Measurements from ENCODE around the gene RPAIN.

The RPAIN gene

GRCh38 chr17:5419959-5420653 lies at the start of gene RPAIN:
RPAIN (plus strand) TSS chr17:5420182; CDS start chr17:5420211, 29 bp downstream.
- peak; percentile 79 to 80 for DNase-seq (ENCODE audit: low read depth in 2 of 2)

- DNase-seq (ENCODE audit: low read depth in 2 of 2): no peak
Observed at GRCh38 chr17:5370411-5370810, 49.6 kb upstream of the RPAIN start.

GRCh38 chr17:5373112-5373511 lies 46.9 kb upstream of the RPAIN start:
- no peak for DNase-seq (ENCODE audit: low read depth in 2 of 2)

- no peak for DNase-seq (ENCODE audit: low read depth in 2 of 2)
Observed at GRCh38 chr17:5378566-5379207, 41.3 kb upstream of the RPAIN start.

DNA sequence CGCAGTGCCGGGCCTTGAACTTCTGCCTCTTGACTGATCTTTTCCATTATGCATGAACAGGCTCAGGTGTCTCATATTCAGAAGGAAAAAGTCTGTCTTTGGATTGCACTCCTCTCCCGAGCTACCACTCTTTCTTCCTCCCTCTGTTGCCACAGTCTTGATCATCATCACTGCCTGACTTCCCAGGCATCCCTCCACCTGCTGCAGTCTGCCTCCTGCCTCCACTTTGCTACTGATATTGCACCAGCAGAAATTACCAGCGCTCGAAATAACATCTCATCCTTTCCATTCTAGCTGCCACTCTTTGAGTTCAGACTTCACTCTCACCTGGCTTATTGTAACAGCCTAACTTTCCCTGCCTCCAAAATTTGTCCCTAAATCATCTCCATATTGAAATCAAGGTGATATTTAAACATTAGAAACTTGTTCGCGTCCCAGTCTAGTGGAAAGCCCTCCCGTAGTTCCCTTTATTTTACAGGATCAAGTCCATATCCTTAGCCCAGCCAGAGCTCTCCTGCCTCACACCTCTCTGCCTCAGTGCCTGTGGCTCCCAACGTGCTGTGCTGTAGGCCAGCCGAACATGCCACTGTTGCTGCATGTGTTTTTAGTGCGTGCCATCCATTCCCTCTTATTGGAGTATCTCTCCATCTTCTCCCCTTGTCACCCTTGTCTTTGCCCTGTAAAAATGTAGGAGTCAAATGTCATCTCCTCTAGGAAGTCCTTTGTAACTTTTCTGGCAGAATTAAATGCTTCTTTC lies 40.5 kb upstream of the RPAIN start:
- no peak for DNase-seq (ENCODE audit: low read depth in 2 of 2)

GRCh38 chr17:5380491-5381135 lies 39.4 kb upstream of the RPAIN start:
- no peak for DNase-seq (ENCODE audit: low read depth in 2 of 2)

DNA sequence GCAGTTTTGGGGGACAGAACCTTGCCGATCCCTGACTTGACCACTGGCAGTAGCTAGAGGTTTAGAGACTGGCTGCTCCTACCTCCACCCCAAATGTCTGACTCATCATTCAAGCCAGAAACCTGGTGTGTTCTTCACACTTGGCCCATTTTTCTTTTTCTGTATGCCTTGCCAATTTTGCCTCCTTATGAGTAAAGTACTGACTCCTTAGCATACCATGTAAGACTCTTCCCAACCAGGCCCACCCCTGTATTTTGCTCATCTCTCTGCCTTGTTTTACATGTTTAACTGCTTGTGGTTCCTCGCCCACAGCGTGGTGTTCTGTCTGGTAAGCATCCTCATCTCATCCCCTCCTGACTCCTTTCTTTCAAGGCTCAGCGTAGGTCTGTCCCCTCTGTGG lies 38.4 kb upstream of the RPAIN start:
- no peak for DNase-seq (ENCODE audit: low read depth in 2 of 2)

DNA sequence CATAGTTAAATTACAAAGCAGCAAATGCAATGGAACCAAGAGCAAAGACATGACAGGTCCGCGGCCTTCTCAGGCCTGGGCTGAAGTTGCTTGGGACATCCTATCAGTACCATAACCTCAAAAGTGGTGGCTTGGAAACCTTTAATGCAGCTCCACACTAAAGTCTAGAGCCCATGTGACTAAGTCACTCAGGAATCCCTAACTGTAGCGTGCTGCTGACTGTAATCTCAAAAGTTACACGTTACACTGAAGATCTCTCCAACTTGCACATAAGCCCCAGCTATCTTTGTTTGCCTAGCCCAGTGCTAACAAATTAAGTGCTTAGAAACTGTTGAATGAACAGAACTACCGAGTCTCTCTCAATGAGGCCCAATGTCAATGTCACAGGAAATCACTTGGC lies 28.3 kb upstream of the RPAIN start:
- no peak for DNase-seq (ENCODE audit: low read depth in 2 of 2)

- no peak for DNase-seq (ENCODE audit: low read depth in 2 of 2)
Observed at GRCh38 chr17:5396612-5397011, 23.4 kb upstream of the RPAIN start.

DNA sequence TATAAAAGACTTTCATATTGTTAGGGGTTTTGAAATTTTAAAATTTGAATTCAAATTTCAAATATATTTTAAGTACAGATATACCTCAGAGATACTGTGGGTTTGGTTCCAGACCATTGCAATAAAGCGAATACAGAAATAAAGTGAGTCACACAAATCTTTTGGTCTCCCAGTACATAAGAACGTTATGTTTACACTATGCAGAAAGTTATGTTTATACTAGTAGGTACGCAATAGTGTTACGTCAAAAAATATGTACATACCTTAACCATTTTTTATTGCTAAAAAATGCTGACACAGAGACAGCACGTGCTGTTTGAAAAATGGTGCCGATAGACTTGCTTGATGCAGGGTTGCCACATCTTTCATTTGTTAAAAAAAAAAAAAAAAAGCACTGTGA lies 20.2 kb upstream of the RPAIN start:
- no peak for DNase-seq (ENCODE audit: low read depth in 2 of 2)

DNA sequence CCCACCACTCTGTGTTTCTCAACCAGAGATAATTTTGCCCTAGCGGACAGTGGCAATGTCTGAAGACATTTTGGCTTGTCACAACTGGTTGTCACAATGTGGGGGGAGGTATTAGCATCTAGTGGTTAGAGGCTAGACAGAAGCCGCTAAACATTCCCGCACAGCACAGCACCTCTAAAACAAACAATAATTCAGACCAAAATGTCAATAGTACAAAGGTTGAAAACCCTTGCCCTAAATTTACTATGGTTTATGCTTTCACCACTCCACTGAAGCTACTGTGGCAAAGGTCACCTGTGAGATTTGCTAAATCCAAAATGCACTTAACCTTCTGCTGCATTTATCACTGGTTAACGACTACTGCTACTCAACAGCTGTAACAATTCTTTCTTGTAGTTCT lies 14.6 kb upstream of the RPAIN start:
- DNase-seq (ENCODE audit: low read depth in 2 of 2): no peak

DNA sequence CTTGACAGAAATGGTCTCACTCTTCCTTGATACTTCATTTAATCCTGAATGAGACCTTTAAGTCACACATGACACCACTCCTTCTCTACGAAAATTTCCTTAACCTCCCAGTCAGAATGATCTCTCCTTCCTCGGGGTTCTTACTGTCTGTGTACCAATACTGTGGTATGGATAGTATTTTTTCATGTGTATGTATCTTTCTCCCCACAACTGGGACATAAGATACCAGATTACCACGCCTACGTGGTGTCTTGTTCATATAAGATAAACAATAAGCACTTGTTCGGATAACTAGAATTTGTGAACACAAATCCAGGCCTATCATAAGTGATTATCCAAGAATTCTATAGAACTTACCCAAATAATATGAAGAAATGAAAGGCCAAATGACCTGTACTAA lies 11.8 kb upstream of the RPAIN start:
- DNase-seq (ENCODE audit: low read depth in 2 of 2): no peak

- DNase-seq (ENCODE audit: low read depth in 2 of 2): no peak
Observed at GRCh38 chr17:5410594-5411272, 9.2 kb upstream of the RPAIN start.

DNA sequence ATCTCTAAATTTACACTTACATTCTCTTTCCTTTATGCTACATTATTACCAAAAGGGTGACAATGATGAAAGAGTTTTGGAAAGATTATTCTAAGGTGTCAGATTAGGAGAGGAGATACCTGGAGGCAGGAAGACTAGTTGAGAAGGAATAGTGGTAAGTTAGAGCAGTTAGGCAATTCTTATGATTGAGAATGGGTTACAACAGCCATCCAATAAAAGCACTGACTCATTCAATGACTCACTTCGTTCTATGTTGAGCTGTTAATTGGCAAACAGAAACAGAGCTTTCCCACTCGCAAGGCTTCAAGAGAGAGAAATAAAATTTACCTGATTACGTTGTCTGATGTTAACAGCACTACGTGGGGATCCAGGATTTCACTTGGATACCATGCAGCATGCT lies 6.3 kb upstream of the RPAIN start:
- no peak for DNase-seq (ENCODE audit: low read depth in 2 of 2)

DNA sequence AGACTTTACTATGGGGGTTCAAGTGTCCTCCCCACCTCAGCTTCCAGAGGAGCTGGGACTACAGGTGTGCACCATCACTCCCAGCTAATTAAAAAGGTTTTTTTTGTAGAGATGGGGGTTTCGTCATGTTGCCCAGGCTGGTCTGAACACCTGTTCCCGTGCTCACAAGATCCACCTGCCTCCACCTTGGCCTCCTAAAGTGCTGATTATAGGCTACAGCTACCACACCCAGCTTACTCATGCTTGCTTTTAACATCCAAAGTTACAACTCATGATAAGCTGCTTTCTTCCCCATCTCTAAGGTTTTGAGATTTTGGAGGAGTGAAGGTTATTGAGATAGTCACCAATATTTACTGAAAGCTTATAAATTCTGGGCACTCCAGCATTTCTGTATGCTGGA lies 3.1 kb upstream of the RPAIN start:
- no peak for DNase-seq (ENCODE audit: low read depth in 2 of 2)

- DNase-seq (ENCODE audit: low read depth in 2 of 2): peak; percentile 44 to 59
Observed at GRCh38 chr17:5418858-5419355, 1.1 kb upstream of the RPAIN start.

- peak; percentile 95 to 96 for DNase-seq (ENCODE audit: low read depth in 2 of 2)
Observed at GRCh38 chr17:5419356-5419958, 525 bp upstream of the RPAIN start, which contains the start of gene NUP88. NUP88 (minus strand) TSS chr17:5419662; CDS start chr17:5419650, 12 bp downstream.

- DNase-seq (ENCODE audit: low read depth in 2 of 2): no peak
Observed at GRCh38 chr17:5422505-5422904, 2.5 kb downstream of the RPAIN start.

- no peak for DNase-seq (ENCODE audit: low read depth in 2 of 2)
Observed at GRCh38 chr17:5424909-5425308, 4.9 kb downstream of the RPAIN start.

DNA sequence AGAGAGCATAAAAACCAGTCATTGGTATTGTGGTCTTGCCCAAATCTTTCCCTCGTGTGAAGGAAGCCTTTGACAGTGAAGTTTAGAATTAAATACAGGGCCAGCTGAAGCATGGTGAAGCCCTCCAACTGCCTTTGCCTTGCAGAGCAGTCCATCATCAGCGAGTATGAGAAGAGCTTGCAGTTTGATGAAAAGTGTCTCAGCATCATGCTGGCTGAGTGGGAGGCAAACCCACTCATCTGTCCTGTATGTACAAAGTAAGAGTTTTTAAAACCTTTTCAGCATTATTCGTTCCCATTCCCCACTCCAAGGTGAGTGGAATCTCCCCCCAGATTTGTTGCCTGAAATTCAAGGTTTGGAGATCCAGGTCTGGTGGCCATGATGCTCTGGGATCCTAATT lies 5.8 kb downstream of the RPAIN start:
- no peak for DNase-seq (ENCODE audit: low read depth in 2 of 2)

Measured in stimulated activated CD8-positive, alpha-beta memory T cell treated with anti-CD3 and anti-CD28 coated beads, Interleukin-7, amount 100 ng/mL, for 4 hours (primary cell).